AG04449 (cell line): Measurements from ENCODE around the gene CFAP57.
A peak's percentile ranks its signal among the peaks of the same experiment; 100 is the strongest.

Source experiments
- CTCF ChIA-PET: fragments of 350-600 bp; formaldehyde crosslinking; extraction: SDS; loops from one replicate; lab custom pipeline; 2021; ENCODE audit warnings: antibody characterized with exemption; lab: Yijun Ruan, JAX
- POLR2A ChIA-PET: fragments of 400-600, 350-600 bp; formaldehyde crosslinking; extraction: SDS; loops from one replicate; lab custom pipeline; 2020; ENCODE audit warnings: antibody characterized with exemption, inconsistent platforms; lab: Yijun Ruan, JAX
- DNase-seq: peaks from one replicate; pipeline ENCODE4 v3.0.0-alpha.2; 2010; ENCODE audit warnings: low read depth, low spot score
- H3K4me3 ChIP-seq: 2 replicates; pipeline ENCODE4 v1.5.1; 2011; ENCODE audit warnings: low read depth, mild to moderate bottlenecking, control low read depth, low read length
- CTCF ChIP-seq: IDR thresholded peaks from one replicate; pipeline ENCODE4 v1.5.1; 2011; ENCODE audit warnings: mild to moderate bottlenecking, moderate library complexity, low read length, control low read depth, inconsistent platforms; ENCODE audit not compliant: insufficient read depth; ENCODE audit errors: missing control alignments

CFAP57 gene

GRCh38 chr1:43266881-43267280, 94.8 kb downstream of the CFAP57 start:
- ChIA-PET POLR2A (no interaction called here), CTCF (interaction anchor here (0.6 to 1.0 kb wide), 2 partner anchors 27 to 29 kb away, joined by 3 read pairs; no protein-coding TSS in a partner anchor)
- DNase-seq = no peak
- H3K4me3 ChIP-seq = no peak overlapping the region
- TF ChIP-seq CTCF = no peak

- POLR2A ChIA-PET = no interaction called here
- H3K4me3 ChIP-seq = no peak overlapping the region
- no peak for TF ChIP-seq CTCF
- CTCF ChIA-PET = interaction anchor here (0.9 to 1.0 kb wide), 2 partner anchors 30 to 40 kb away, joined by 3 to 5 read pairs; no protein-coding TSS in a partner anchor
- peak; percentile 77 for DNase-seq
Measured at GRCh38 chr1:43267291-43267805, 95.2 kb downstream of the CFAP57 start.

DNA sequence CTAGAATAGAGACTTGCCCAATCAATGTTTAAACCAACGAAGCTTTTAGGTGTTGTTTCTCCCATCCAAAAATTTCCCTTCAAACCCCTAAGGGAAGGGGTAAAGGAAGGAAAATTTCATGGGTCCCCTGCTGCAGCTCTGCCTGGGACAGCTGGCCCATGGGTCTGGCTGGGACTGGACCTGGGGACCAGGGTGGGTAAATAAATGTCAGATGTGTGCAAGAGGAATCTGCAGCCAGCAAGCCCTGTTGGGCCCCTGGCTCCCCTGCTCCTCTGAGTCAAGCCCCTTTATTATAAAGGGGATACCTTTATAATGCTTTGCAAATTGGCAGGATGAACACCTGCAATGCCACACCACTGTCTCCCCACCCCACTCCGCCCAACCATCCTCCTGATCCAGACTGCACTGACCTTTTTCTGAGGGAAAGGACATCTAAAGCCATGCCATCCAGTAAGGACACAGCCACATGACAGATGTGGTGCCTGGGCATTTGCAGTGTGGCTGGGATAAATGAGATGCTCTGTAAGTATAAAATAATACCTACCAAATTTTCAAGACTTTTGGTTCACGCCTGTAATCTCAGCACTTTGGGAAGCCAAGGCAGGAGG, 95.8 kb downstream of the CFAP57 start:
- POLR2A ChIA-PET = no interaction called here
- no peak for TF ChIP-seq CTCF
- no peak for DNase-seq
- CTCF ChIA-PET = interaction anchor here (0.9 kb wide), 1 partner anchor 41 kb away, joined by 5 read pairs; no protein-coding TSS in a partner anchor
- no peak overlapping the region for H3K4me3 ChIP-seq

DNA sequence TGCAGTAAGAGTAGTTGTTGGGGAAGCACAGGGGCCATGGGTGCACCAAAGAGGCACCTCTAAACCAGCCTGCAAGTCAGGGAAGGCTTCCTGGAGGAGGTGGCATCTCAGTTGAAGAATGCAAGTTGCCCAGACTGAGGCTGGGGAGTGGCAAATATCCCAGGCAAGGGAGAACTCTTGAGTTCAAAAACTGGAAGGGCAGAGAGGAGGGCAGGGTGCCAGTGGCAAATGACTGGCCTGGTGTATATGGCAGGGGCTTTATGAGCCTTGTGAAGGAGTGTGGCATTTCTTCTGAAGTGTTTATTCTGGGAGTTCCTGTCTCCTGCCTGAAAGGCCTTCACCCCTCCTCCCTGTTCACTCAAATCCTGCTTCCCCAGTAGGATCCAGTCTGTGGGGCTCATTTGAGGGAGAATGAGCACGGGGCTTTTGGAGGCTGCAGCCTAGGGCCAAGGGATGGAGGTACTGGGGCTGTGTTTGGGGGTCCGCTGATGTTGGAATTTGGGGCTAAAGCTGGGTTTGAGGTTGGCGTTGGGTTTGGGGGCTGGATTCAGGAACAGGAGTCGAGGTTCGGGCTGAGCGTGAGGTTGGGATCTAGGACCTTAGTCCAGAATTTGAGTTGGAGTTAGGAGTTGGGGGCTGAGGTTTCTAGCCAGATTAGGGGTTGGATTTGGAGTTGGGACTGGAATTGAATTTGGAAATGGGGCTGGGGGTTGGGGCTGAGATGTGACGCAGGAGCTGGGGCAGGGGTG, 97.7 kb downstream of the CFAP57 start, which contains the start of gene TMEM125:
TMEM125 (plus strand) TSS at position 357 of the 749 bp plus-strand sequence. CDS start 2,740 bp downstream, outside the sequence.
- ChIA-PET POLR2A (no interaction called here), CTCF (no interaction called here)
- no peak for TF ChIP-seq CTCF
- no peak within 1 kb of the TSS for H3K4me3 ChIP-seq
- DNase-seq = no peak

- ChIA-PET POLR2A (no interaction called here), CTCF (no interaction called here)
- no peak for DNase-seq
- H3K4me3 ChIP-seq = no peak overlapping the region
- TF ChIP-seq CTCF = no peak
Measured at GRCh38 chr1:43270421-43271095, 98.4 kb downstream of the CFAP57 start.
